NCI-H446 (cell line): ENCODE measurements around the gene TIMP3.
"Not testable (repeated sequence)": the region's sequence is repeated elsewhere in the genome, so short reads cannot be mapped to it uniquely, and the experiment has no call there.

Source experiments
- DNase-seq, 2 experiments: peaks; one replicate each; lab custom pipeline; 2025; lab: John Stamatoyannopoulos, UW

The TIMP3 gene

GRCh38 chr22:32854351-32854804, 52.9 kb downstream of the TIMP3 start:
- DNase-seq, result no peak

- no peak for DNase-seq
Measured at GRCh38 chr22:32855045-32855756, 53.7 kb downstream of the TIMP3 start.

- DNase-seq, result no peak
Measured at GRCh38 chr22:32858121-32858703, 56.7 kb downstream of the TIMP3 start.

GRCh38 chr22:32858957-32859356, 57.5 kb downstream of the TIMP3 start:
- no peak for DNase-seq

GRCh38 chr22:32859743-32860142, 58.2 kb downstream of the TIMP3 start:
- DNase-seq, result no peak

GRCh38 chr22:32861330-32861729, 59.8 kb downstream of the TIMP3 start:
- no peak for DNase-seq

GRCh38 chr22:32862083-32862482, 60.6 kb downstream of the TIMP3 start:
- DNase-seq, result no peak

- DNase-seq, result no peak
Measured at GRCh38 chr22:32862936-32863661, 61.6 kb downstream of the TIMP3 start.

- no peak for DNase-seq
Measured at GRCh38 chr22:32864041-32864440, 62.5 kb downstream of the TIMP3 start.

GRCh38 chr22:32864596-32864995, 63.1 kb downstream of the TIMP3 start:
- no peak for DNase-seq

GRCh38 chr22:32866953-32867352, 65.4 kb downstream of the TIMP3 start:
- no peak for DNase-seq

- no peak for DNase-seq
Measured at GRCh38 chr22:32868946-32869345, 67.4 kb downstream of the TIMP3 start.

GRCh38 chr22:32870474-32870873, 69.0 kb downstream of the TIMP3 start:
- DNase-seq, result no peak

GRCh38 chr22:32873604-32874003, 72.1 kb downstream of the TIMP3 start:
- not testable (repeated sequence) for DNase-seq

- DNase-seq, result no peak
Measured at GRCh38 chr22:32874385-32874784, 72.9 kb downstream of the TIMP3 start.

- no peak for DNase-seq
Measured at GRCh38 chr22:32874976-32875375, 73.5 kb downstream of the TIMP3 start.

GRCh38 chr22:32876516-32876915, 75.0 kb downstream of the TIMP3 start:
- DNase-seq, result no peak

- DNase-seq, result no peak
Measured at GRCh38 chr22:32877196-32877595, 75.7 kb downstream of the TIMP3 start.

- DNase-seq, result no peak
Measured at GRCh38 chr22:32879550-32879949, 78.0 kb downstream of the TIMP3 start.

GRCh38 chr22:32880061-32880460, 78.6 kb downstream of the TIMP3 start:
- DNase-seq, result no peak

- DNase-seq, result no peak
Measured at GRCh38 chr22:32880505-32880892, 79.0 kb downstream of the TIMP3 start.

GRCh38 chr22:32880893-32881596, 79.5 kb downstream of the TIMP3 start:
- no peak for DNase-seq

- no peak for DNase-seq
Measured at GRCh38 chr22:32882360-32882755, 80.9 kb downstream of the TIMP3 start.
